GM12864 (cell line): ENCODE data around the gene ZCRB1.

Experiments
- DNase-seq: peaks from one replicate; pipeline ENCODE4 v3.0.0-alpha.2; 2011; ENCODE audit warnings: low read depth
- H3K4me3 ChIP-seq: 2 replicates; pipeline ENCODE4 v1.5.1; 2011; ENCODE audit warnings: mild to moderate bottlenecking, low read depth, low read length, control low read depth
- TF ChIP-seq, protein P1 (sequence below): IDR thresholded peaks from 2 replicates; pipeline ENCODE4 v1.5.1; 2011; ENCODE audit warnings: low read depth, mild to moderate bottlenecking, moderate library complexity, low read length, control low read depth, inconsistent platforms; ENCODE audit errors: missing control alignments

The ZCRB1 gene

GRCh38 chr12:42326541-42327226 is 790 bp upstream of the ZCRB1 start:
- H3K4me3 ChIP-seq = peak overlapping the region; percentile 92
- TF ChIP-seq, protein P1, sequence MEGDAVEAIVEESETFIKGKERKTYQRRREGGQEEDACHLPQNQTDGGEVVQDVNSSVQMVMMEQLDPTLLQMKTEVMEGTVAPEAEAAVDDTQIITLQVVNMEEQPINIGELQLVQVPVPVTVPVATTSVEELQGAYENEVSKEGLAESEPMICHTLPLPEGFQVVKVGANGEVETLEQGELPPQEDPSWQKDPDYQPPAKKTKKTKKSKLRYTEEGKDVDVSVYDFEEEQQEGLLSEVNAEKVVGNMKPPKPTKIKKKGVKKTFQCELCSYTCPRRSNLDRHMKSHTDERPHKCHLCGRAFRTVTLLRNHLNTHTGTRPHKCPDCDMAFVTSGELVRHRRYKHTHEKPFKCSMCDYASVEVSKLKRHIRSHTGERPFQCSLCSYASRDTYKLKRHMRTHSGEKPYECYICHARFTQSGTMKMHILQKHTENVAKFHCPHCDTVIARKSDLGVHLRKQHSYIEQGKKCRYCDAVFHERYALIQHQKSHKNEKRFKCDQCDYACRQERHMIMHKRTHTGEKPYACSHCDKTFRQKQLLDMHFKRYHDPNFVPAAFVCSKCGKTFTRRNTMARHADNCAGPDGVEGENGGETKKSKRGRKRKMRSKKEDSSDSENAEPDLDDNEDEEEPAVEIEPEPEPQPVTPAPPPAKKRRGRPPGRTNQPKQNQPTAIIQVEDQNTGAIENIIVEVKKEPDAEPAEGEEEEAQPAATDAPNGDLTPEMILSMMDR = no peak
- DNase-seq = no peak

DNA sequence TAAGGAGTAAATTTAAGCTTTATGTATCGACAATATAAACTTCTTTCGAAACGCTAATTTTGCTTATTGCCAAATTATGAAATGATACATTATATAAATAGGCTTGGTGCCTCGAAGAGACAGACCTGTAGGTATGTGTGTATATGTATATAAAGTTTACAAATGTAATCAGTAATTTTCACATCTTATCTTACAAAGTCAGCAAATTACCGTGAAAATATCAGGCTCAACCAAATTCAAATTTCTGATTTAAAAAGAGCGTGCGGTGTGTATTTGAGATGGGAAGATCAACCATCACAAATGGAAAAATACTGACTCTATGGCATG is 605 bp downstream of the ZCRB1 start:
- TF ChIP-seq, protein P1 = no peak
- no peak for DNase-seq
- H3K4me3 ChIP-seq = peak overlapping the region; percentile 92

DNA sequence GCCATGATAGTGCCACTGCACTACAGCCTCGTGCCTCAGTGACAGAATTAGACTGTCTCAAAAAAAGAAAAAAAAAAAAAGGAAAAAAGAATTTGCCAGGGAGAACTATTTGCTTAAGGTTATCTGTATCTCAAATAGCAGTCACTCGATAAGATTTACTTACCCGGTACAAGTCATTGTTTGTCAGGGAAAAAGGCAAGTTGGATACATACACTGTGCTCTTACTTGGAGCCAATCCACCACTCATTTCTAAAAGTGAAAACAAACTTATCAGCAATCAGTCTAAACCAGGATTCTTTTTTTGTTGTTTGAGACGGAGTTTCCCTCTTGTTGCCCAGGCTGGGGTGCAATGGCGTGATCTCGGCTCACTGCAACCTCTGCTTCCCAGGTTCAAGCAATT is 2.0 kb downstream of the ZCRB1 start:
- DNase-seq = no peak
- no peak overlapping the region for H3K4me3 ChIP-seq
- TF ChIP-seq, protein P1 = no peak

DNA sequence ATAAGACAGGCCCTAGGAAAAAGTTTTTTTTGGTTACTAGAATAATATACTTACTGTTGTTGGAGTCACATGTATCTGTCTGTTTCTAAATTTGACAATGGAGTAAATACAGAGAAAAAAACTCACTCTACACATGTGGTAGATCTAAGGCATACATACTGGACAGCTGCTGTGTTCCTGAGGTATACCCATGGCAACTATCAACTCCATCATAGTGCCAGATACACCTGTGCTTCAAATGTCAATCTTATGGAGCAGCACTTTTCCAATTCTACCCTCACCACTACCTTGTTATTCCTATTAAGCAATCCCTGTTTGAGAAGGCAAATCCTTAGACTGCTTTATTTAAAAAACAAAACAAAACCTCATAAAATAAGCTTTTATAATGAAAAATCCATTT is 3.3 kb downstream of the ZCRB1 start:
- TF ChIP-seq, protein P1 = no peak
- DNase-seq = no peak
- H3K4me3 ChIP-seq = no peak overlapping the region

- DNase-seq = no peak
- H3K4me3 ChIP-seq = no peak overlapping the region
- TF ChIP-seq, protein P1 = no peak
These were observed 5.1 kb downstream of the ZCRB1 start for GRCh38 chr12:42320796-42321195.

DNA sequence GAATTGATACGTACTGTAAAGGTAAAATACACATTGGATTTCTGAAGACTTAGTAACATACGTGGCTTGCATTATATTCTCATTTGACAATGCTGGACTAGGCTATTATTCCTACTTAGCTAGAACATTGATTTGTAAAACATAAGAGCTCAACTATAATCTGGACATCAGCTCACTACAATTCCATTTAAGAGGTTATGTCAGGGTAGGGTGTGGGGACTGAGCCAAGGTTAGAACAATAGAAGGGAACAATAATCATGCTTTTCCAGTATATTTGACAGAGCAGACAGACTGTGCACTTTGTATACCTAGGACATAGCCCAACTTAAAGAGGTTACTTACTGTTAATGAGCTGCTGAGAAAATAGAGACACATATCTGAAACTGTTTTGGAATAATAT is 10.8 kb downstream of the ZCRB1 start:
- no peak for DNase-seq
- TF ChIP-seq, protein P1 = no peak

DNA sequence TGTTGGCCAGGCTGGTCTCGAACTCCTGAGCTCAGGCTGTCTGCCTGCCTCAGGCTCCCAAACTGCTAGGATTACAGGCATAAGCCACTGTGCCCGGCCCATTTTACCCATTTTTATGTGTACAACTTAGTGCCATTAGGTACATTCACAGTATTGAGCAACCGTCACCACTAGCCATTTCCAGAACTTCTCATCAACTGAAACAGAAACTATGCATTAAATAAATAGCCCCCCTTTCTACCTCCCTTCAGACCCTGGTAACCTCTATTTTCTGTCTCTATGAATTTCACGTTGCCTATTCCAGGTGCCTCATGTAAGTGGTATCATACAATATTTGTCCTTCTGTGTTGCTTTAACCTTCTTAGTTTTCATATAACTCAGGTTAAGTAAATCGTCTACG is 15.9 kb downstream of the ZCRB1 start:
- H3K4me3 ChIP-seq = no peak overlapping the region
- TF ChIP-seq, protein P1 = no peak
- no peak for DNase-seq

More for the DNA sequence above, 10.8 kb downstream of the ZCRB1 start:
- H3K4me3 ChIP-seq = no peak overlapping the region
